NCI-H1105 treated with DMSO at 0.1 percent for 48 hours (cell line): ENCODE data around the gene USP50.
"Not testable (repeated sequence)": the region's sequence is repeated elsewhere in the genome, so short reads cannot be mapped to it uniquely, and the experiment has no call there.

Experiments used
- DNase-seq: peaks from one replicate; lab custom pipeline; 2025; lab: John Stamatoyannopoulos, UW

The USP50 gene

GRCh38 chr15:50503144-50503543, 43.3 kb downstream of the USP50 start:
- DNase-seq: no peak

GRCh38 chr15:50501815-50502214, 44.7 kb downstream of the USP50 start:
- no peak for DNase-seq

DNA sequence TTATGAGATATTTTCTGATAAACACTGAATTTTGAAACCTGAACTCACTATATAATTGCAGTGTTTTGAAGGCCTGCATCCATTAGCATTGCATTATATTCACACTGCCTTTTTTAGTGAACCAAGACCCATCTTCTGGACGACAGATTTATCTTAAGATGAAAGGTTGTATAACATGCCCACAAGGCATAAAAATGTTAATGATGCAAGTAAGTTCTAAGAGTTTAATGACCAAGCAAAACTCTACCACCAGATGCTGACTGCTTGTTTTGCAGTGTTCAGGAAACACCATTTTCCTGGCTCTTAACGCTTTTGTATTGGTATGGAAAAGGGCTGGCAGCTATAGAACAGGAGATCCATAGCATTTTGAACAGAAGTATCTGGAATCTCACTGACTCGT, 46.1 kb downstream of the USP50 start:
- no peak for DNase-seq

- DNase-seq: no peak
These were observed 49.8 kb downstream of the USP50 start for GRCh38 chr15:50496692-50497091.

- DNase-seq: not testable (repeated sequence)
These were observed 51.9 kb downstream of the USP50 start for GRCh38 chr15:50494547-50494946.

- DNase-seq: no peak
These were observed 52.8 kb downstream of the USP50 start for GRCh38 chr15:50493625-50494024.

DNA sequence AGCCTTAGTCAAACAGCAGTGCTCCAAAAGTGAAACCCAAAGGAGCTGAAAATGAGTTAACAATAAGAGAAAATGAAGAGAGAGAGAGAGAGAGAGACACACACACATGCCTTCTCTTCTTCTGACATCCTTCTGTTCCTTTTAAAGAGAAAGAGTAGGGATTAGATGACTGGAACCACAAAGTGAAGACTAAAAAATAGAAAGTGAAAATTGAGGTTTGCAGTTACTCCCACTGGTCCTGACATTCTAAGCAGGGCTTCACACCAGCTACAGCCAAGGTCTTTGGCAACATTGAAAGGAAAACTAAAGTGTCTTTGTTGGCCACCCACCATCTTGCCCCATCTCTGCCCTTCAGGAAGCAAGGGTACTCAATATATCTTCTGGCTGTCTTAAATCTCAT, 59.2 kb downstream of the USP50 start:
- DNase-seq: no peak

GRCh38 chr15:50485389-50485788, 61.1 kb downstream of the USP50 start:
- DNase-seq: no peak

DNA sequence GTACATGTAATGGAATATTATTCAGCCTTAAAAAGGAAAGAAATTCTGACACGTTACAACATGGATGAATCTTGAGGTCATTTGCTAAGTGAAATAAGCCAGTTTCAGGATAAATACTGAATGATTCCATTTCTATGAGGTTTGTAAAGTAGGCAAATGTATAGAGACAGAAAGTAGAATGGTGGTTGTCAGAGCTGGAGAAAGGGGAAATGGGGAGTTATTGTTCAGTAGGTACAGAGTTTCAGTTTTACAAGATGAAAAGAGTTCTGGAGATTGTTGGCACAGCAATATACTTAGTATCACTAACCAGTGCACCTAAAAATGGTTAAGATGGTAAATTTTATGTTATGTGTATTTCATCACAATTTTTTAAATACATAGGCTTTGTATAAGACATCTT, 61.7 kb downstream of the USP50 start:
- no peak for DNase-seq

GRCh38 chr15:50476143-50476542, 70.3 kb downstream of the USP50 start:
- DNase-seq: no peak

GRCh38 chr15:50471072-50471471, 75.4 kb downstream of the USP50 start:
- no peak for DNase-seq

DNA sequence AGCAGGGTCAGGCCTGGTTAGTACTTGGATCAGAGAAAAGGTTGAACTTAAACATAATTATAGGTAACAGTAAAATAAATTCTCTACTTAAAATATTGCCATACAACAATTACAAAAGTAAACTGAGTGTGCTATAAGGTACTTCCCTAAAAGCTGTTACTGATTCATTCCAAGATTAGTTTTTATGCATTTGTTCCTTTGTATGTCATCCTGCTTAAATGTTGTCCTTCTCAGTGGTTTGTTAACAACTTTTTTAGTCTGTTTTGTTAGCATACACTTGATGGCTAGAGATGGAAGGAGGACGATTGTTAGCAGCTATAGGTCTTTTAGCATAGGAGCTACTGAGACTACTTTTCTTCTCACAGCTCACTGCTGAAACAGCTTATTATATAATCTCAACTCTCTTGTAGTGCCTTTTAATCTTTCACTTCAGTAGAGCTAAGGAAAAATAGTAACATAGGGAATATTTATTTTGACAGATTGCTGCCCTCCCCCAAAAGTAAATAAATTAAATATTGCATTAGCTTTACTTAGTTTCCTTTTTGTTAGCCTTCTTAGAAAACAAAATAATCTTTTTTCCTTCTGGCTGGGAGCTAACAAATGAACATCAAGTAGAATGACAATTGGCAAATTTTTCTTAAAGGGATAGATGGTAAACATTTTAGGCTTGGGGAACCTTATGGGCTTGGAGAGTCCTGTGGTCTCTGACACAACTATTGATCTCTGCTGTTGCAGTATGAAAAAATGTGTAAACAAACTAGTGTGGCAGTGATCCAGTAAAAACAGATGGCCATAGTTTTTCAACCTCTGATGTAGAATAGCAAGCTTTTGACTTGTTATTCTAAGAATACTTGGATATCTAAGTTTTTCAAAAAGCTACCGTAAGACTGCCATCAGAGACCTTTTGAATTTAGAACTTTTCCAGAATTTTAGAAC, 82.8 kb downstream of the USP50 start:
- no peak for DNase-seq

- DNase-seq: no peak
These were observed 87.9 kb downstream of the USP50 start for GRCh38 chr15:50458348-50459112.

DNA sequence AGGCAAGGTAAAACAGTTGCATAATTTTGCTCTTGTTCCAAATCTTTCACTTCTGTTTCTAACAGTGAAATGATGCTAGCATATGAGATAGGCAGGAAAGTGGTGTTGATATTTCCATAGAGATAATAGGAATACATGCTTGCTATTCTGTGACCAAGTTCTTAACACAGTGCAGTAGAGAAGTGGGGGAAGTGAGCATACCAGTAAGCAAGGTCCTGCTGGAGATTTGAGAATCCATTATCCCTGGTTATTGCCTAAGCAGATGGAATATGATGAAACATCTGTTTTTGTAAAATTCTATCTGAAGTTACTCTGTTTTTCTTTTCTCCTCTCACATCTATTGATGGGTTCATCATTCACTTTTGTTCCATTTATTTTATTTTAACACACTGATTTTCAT, 93.5 kb downstream of the USP50 start:
- no peak for DNase-seq
